ENCODE data around the gene RNPEPL1.

- TF ChIP-seq EZH2 (IDR thresholded peaks at IDR 0.05; ENCODE audit: borderline replicate concordance): no peak
- TF ChIP-seq, protein P1, sequence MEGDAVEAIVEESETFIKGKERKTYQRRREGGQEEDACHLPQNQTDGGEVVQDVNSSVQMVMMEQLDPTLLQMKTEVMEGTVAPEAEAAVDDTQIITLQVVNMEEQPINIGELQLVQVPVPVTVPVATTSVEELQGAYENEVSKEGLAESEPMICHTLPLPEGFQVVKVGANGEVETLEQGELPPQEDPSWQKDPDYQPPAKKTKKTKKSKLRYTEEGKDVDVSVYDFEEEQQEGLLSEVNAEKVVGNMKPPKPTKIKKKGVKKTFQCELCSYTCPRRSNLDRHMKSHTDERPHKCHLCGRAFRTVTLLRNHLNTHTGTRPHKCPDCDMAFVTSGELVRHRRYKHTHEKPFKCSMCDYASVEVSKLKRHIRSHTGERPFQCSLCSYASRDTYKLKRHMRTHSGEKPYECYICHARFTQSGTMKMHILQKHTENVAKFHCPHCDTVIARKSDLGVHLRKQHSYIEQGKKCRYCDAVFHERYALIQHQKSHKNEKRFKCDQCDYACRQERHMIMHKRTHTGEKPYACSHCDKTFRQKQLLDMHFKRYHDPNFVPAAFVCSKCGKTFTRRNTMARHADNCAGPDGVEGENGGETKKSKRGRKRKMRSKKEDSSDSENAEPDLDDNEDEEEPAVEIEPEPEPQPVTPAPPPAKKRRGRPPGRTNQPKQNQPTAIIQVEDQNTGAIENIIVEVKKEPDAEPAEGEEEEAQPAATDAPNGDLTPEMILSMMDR (IDR thresholded peaks at IDR 0.05; ENCODE audit: poor library complexity): no peak
Observed at GRCh38 chr2:240613781-240614180, 45.5 kb downstream of the RNPEPL1 start.

Measured in hepatocyte (in vitro differentiated cells).